ENCODE results near the gene FRAT2.
"Not testable (repeated sequence)": the region's sequence is repeated elsewhere in the genome, so short reads cannot be mapped to it uniquely, and the experiment has no call there.

The FRAT2 gene

GRCh38 chr10:97353945-97354344 is 19.4 kb upstream of the FRAT2 start:
- peaks cover 22% of the 10 kb centered on the region for H3K36me3 Mint-ChIP-seq (ENCODE audit: low read depth)
- H3K4me1 Mint-ChIP-seq: no peaks in the 10 kb centered on the region
- H3K4me3 Mint-ChIP-seq: no peak overlapping the region
- H3K27ac Mint-ChIP-seq: no peak overlapping the region
- H3K9me3 Mint-ChIP-seq: no peaks in the 10 kb centered on the region
- TF ChIP-seq, protein P1, sequence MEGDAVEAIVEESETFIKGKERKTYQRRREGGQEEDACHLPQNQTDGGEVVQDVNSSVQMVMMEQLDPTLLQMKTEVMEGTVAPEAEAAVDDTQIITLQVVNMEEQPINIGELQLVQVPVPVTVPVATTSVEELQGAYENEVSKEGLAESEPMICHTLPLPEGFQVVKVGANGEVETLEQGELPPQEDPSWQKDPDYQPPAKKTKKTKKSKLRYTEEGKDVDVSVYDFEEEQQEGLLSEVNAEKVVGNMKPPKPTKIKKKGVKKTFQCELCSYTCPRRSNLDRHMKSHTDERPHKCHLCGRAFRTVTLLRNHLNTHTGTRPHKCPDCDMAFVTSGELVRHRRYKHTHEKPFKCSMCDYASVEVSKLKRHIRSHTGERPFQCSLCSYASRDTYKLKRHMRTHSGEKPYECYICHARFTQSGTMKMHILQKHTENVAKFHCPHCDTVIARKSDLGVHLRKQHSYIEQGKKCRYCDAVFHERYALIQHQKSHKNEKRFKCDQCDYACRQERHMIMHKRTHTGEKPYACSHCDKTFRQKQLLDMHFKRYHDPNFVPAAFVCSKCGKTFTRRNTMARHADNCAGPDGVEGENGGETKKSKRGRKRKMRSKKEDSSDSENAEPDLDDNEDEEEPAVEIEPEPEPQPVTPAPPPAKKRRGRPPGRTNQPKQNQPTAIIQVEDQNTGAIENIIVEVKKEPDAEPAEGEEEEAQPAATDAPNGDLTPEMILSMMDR (IDR thresholded peaks at IDR 0.05; ENCODE audit: unreplicated experiment in 3 of 3): no peak
- no peaks in the 10 kb centered on the region for H3K27me3 Mint-ChIP-seq (ENCODE audit: low read depth)

GRCh38 chr10:97349752-97350513 is 15.4 kb upstream of the FRAT2 start:
- Mint-ChIP-seq H3K36me3 (ENCODE audit: low read depth) (peaks cover 4% of the 10 kb centered on the region), H3K9me3 (no peaks in the 10 kb centered on the region), H3K4me3 (no peak overlapping the region), H3K27ac (no peak overlapping the region), H3K27me3 (ENCODE audit: low read depth) (no peaks in the 10 kb centered on the region), H3K4me1 (no peaks in the 10 kb centered on the region)
- TF ChIP-seq, protein P1 (IDR thresholded peaks at IDR 0.05; ENCODE audit: unreplicated experiment in 3 of 3): no peak

- TF ChIP-seq, protein P1 (IDR thresholded peaks at IDR 0.05; ENCODE audit: unreplicated experiment in 3 of 3): no peak
- H3K27ac Mint-ChIP-seq: no peak overlapping the region
- no peak overlapping the region for H3K4me3 Mint-ChIP-seq
- peaks cover 5% of the 10 kb centered on the region for H3K27me3 Mint-ChIP-seq (ENCODE audit: low read depth)
- H3K4me1 Mint-ChIP-seq: no peaks in the 10 kb centered on the region
- H3K9me3 Mint-ChIP-seq: no peaks in the 10 kb centered on the region
- peaks cover 4% of the 10 kb centered on the region for H3K36me3 Mint-ChIP-seq (ENCODE audit: low read depth)
Observed at GRCh38 chr10:97347317-97347716, 12.8 kb upstream of the FRAT2 start.

DNA sequence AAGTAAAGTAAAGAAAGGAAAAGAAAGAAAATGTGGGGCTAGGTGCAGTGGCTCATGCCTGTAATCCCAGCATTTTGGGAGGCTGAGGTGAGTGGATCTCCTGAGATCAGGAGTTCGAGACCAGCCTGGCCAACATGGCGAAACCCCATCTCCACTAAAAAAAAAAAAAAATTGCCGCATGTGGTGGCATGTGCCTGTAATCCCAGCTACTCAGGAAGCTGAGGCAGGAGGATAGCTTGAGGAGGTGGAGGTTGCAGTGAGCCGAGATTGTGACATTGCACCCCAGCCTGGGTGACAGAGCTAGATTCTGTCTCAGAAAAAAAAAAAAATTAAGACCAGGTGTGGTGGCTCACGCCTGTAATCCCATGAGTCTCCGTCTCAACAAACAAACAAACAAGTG is 9.1 kb upstream of the FRAT2 start:
- H3K4me3 Mint-ChIP-seq; H3K36me3 Mint-ChIP-seq (ENCODE audit: low read depth); H3K27ac Mint-ChIP-seq; H3K9me3 Mint-ChIP-seq; H3K4me1 Mint-ChIP-seq: not testable (repeated sequence)
- H3K27me3 Mint-ChIP-seq (ENCODE audit: low read depth): peaks cover 22% of the 10 kb centered on the region

GRCh38 chr10:97341416-97341815 is 6.9 kb upstream of the FRAT2 start:
- Mint-ChIP-seq H3K4me3 (no peak overlapping the region), H3K27me3 (ENCODE audit: low read depth) (peaks cover 45% of the 10 kb centered on the region), H3K4me1 (peaks cover 15% of the 10 kb centered on the region), H3K36me3 (ENCODE audit: low read depth) (no peaks in the 10 kb centered on the region), H3K27ac (no peak overlapping the region), H3K9me3 (no peaks in the 10 kb centered on the region)
- TF ChIP-seq, protein P1 (IDR thresholded peaks at IDR 0.05; ENCODE audit: unreplicated experiment in 3 of 3): no peak

DNA sequence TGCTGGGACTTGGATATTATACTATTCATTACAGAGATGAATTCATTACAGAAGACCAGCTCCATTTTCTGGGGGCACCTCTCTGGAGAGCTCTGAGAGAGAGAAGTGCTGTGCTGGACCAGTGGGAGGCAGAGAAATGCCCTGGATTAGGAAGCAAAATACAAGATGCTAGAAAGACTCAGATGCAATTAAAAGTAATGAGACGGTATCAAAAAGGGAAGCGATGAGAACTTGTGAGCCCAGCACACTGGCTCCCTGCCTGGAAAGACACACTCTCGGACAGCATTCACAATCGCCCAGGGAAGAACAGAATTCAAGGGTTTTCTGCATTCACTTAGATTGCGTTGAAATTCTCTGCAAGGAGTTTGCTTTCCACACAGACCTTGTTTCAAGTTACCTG is 3.5 kb upstream of the FRAT2 start:
- H3K27ac Mint-ChIP-seq: peak overlapping the region; percentile 6 to 86 (median 83)
- TF ChIP-seq, protein P1 (IDR thresholded peaks at IDR 0.05; ENCODE audit: unreplicated experiment in 3 of 3): no peak
- H3K27me3 Mint-ChIP-seq (ENCODE audit: low read depth): peaks cover 56% of the 10 kb centered on the region
- no peaks in the 10 kb centered on the region for H3K9me3 Mint-ChIP-seq
- H3K4me1 Mint-ChIP-seq: peaks cover 26% of the 10 kb centered on the region
- peak overlapping the region; percentile 6 to 85 (median 10) for H3K4me3 Mint-ChIP-seq
- H3K36me3 Mint-ChIP-seq (ENCODE audit: low read depth): no peaks in the 10 kb centered on the region

All from nephron (organoid).